ENCODE data around the gene RGS2.
A peak's percentile ranks its signal among the peaks of the same experiment; 100 is the strongest.

Gene RGS2, protein sequence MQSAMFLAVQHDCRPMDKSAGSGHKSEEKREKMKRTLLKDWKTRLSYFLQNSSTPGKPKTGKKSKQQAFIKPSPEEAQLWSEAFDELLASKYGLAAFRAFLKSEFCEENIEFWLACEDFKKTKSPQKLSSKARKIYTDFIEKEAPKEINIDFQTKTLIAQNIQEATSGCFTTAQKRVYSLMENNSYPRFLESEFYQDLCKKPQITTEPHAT

DNA sequence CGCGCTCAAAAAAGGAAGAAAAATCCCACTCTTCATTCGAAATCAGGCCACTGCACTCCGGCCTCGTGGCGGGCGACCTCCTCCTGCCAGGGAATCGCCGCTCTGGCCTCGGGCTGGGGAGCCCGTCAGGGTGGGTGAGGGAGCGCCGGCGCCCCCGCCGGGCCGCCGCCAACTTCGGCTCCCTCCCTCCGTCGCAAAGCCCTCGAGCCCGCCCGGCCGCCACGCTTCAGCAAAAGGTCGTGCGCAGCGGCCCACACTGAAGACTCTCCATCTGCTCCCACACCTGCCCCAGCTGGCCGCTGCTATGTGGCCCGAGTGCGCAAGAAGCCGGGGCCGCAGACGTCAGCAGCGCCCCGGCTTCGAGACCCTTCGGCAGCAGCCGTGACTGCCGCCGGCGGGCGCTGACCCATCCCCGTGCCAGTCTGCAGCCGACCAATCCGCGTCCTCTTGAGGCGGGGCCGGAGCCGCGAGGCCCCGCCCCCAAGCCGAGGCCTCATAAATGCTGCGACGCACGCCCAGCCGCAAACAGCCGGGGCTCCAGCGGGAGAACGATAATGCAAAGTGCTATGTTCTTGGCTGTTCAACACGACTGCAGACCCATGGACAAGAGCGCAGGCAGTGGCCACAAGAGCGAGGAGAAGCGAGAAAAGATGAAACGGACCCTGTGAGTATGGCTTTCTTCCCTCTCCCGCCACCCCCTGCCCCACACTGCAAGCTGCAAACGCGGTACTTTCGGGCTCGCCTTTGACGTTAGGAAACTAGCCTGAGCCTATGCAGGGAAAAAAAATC lies at the start of gene RGS2:
Gene RGS2, plus strand, starts transcription at position 522 of the 789 bp plus-strand sequence. Its CDS starts 33 bp downstream, at position 555.
- DNase-seq, result peak; percentile 83

DNA sequence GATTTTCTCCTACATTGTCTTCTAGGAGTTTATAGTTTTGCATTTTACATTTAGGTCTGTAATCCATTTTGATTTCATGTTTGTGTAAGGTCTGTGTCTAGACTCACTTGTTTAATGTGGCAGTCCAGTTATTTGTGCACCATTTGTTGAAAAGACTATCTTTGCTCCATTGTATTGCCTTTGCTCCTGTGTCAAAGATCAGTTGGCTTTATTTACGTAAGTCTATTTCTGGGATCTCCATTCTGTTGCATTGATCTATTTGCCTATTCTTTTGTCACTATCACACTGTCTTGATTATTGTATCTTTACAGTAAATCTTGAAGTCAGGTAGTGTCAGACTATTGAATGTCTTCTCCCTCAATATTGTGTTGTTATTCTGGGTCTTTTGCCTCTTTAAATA lies 49.7 kb upstream of the RGS2 start:
- no peak for DNase-seq

DNA sequence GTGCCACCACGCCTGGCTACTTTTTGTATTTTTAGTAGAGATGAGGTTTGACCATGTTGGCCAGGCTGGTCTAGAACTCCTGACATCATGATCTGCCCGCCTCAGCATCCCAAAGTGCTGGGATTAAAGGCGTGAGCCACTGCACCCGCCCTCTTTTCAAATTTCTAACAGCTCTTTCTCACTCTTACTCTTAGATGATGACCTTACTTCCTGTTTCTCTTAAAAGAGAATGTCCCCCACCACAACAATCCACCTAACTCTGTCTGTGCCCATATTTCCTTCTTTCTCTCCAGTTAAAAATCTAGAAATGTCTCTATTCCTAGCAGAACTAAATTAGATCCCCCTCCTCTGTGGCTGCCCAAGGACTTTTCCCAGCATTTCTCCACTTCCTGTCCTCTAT lies 46.6 kb upstream of the RGS2 start:
- DNase-seq, result no peak

GRCh38 chr1:192763243-192763642 lies 45.6 kb upstream of the RGS2 start:
- no peak for DNase-seq

DNA sequence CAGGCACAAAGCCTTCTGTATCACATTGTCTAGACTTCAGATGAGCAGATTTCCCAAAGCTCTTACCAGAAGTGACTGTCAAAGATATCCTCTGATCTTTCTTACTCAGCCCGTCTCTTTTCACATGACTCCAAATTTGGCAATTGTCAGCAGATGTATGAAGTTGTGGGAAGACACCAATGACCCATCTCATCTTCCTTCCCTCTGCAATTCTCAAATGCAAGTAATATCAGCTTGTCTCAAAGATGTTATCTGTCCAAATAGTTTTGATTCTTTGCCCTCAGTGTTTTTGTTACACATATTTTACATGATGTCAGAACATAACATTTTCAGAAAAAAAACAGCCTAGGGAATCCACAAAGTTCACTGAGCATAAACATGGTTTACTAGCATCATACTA lies 45.1 kb upstream of the RGS2 start:
- no peak for DNase-seq

GRCh38 chr1:192764675-192765074 lies 44.2 kb upstream of the RGS2 start:
- no peak for DNase-seq

DNA sequence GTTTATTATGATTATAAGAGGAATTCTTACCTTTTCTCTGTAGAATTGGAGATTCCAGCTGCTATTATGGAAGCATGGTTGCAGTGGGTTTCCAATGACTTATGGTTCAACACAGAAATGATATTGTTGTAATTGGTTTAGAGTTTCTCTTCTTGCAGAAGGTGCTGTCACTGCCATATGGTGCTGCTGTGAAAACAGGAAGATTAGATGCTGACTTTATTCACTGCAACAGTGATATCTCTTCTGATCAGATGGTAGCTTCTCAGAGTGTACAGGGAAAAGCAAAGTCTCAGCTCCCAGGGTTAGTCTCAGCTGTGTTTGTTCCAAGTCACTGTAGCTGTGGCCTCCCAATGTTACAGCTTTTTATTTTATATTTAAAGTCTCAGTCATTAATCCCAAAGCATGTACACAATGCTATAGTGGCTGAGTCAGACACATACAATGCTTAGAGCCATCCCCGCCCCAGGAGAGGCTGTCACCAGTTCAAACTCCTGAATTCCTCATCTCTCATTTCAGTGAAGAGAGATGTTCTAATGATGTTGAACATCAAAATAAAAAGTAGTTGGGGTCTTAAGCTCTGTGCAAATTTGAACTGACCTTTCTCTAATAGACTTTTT lies 42.7 kb upstream of the RGS2 start:
- DNase-seq, result no peak

GRCh38 chr1:192766876-192767275 lies 42.0 kb upstream of the RGS2 start:
- DNase-seq, result no peak

DNA sequence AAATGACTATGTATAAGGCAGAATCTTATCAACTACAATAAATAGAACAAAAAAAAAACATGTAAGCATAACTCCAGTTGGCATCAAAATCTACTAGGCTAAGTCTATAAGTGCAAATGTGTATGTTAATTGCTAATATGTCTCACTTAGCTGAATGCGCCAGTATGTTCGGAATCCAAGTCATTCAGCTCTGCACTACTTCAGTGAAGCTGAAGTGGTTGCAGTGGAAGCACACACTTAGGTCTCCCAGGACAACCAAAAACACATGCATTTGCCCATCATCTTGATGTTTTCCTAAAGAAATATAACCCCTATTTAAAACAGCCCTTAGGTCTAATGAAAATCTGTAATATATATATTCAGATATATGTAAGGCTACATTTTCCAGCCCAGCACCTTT lies 41.0 kb upstream of the RGS2 start:
- DNase-seq, result no peak

GRCh38 chr1:192768463-192768862 lies 40.4 kb upstream of the RGS2 start:
- no peak for DNase-seq

DNA sequence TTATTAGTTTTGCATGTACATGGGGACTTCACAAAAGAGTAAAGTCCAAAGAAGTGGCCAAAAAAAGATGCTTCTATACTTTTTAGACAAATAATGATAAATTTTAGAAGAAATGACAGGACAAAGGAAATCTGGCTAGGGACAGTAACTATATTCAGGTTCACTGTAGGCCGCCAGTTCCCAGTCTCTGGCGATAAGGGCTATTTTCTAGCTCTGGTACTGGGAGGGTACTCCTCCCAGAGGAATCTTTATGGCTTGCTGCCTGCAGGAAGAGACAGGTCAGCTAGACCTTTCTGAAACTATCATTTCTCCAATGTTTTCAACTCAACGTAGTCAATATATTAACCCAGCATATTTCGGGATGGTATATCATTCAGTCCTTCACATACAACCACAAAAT lies 37.5 kb upstream of the RGS2 start:
- DNase-seq, result no peak

DNA sequence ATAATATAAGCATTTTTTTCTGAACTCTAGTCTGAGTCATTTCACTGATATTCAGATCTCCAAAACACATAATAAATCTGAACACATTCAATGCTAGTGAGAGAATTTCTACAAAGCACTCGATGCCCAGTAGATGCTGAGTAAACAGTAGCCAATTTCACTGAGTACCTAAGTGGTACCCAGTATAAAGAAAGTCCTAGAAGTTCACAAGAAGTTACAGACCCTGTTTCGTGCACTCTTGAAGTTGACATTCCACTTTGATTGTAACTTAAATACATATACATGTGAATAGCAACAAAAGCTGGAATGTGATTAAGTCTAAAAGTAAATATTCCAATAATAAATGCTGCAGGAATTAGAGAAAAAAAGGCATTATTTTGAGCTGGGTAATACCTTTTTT lies 33.2 kb upstream of the RGS2 start:
- DNase-seq, result no peak

DNA sequence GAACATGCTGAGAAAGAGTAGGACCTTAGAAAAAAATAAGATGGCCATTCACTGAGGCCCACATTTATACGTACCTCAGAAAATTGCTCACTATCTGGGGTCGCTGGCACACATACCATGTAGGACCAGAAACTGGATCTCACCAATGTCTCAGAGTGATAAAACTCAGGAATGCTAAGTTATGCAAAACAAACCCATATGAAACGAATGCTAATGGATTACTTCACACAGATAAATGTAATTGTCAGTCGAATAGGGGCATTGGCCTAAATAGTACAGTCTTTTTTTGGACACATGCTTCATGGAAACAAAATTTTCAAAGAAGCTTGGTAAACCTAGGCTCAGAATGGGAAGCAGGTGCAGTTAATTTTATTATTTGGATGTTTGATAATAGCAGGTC lies 32.6 kb upstream of the RGS2 start:
- no peak for DNase-seq

DNA sequence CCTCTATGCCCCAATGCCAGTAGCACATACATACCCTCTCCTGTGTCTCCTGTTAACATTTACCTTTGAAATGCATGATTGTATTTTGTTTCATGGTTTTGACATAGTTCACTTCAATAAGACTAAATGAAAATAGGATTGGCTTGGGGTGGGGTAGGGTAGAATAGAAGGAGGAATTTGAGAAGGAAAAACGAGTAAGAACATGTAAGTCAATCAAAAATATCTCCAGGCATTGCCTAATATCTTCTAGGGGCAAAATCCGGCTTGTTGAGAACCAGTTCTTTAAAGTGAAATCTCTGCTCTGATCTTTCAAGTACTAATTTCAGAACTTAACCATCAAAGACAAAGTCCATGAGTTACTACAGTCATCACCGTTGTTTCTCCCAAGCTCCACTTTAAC lies 31.8 kb upstream of the RGS2 start:
- DNase-seq, result no peak

DNA sequence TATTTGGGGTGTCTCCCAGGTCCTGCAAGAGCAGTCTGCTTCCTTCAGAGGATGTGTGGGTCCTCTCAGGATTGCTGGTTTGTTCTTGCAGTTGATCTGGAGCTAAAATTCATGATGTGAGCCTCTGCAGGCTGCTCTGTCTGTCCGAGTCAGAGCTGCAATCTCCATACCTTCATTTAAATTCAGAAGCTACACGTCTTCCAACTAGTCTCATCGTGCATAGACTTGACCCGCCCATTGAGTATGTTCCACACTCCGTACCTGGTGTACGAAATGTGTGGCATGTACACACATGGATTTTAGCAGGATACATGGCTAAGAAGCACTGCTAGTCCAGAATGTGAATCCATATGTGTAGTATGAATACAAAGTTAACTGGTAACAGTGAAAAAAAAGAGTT lies 25.0 kb upstream of the RGS2 start:
- DNase-seq, result no peak

GRCh38 chr1:192784397-192784796 lies 24.4 kb upstream of the RGS2 start:
- no peak for DNase-seq

DNA sequence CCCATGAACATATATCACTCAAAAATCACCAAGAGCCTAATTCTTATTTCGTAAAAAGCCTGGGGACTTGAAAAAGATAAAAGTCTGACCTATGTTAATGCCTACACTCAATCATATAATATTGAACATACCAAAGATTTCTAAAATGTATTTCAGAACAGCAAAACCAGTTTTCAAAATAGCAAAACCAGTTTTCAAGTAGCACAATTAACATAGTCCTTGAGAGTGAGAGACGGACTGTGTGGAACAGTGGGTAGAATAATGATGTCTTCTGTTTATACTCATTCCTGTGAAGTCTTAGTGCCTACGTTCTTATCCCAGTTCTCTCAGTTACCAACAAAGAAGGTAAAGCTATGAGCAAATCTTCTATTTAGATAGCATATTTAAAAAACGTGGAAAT lies 22.3 kb upstream of the RGS2 start:
- no peak for DNase-seq

- no peak for DNase-seq
These were observed 20.8 kb upstream of the RGS2 start for GRCh38 chr1:192787914-192788585.

GRCh38 chr1:192789871-192790270 lies 19.0 kb upstream of the RGS2 start:
- no peak for DNase-seq

GRCh38 chr1:192792628-192793027 lies 16.2 kb upstream of the RGS2 start:
- no peak for DNase-seq

GRCh38 chr1:192793983-192794767 lies 14.7 kb upstream of the RGS2 start:
- DNase-seq, result no peak

- no peak for DNase-seq
These were observed 14.1 kb upstream of the RGS2 start for GRCh38 chr1:192794768-192795035.

GRCh38 chr1:192795916-192796618 lies 12.8 kb upstream of the RGS2 start:
- DNase-seq, result no peak

Data from stimulated activated CD4-positive, alpha-beta T cell treated with anti-CD3 and anti-CD28 coated beads, Interleukin-12 subunit alpha, Interleukin-12 subunit beta, amount 100 ng/mL, for 4 hours (primary cell).